Prostate gland (tissue), 2 donors: ENCODE measurements around the gene PGPEP1.

ENCODE experiments used
- POLR2AphosphoS5 ChIP-seq: sonication (generic); formaldehyde crosslinking; IDR thresholded peaks from one replicate; pipeline ENCODE4 v1.6.1; 2017; ENCODE audit warnings: antibody characterized with exemption
- TF ChIP-seq, protein P1 (sequence below), 4 experiments: fragments of 200-600 bp in 2 of 4; fragments of 450-650 bp in 2 of 4; sonication (generic) in 2 of 4; IDR thresholded peaks; 1 replicate in 3 of 4; 2 replicates in 1 of 4; pipeline ENCODE4 v1.5.1; 2016 to 2019; ENCODE audit warnings: antibody characterized with exemption in 4 of 4, mild to moderate bottlenecking in 2 of 4, moderate library complexity in 2 of 4

DNA sequence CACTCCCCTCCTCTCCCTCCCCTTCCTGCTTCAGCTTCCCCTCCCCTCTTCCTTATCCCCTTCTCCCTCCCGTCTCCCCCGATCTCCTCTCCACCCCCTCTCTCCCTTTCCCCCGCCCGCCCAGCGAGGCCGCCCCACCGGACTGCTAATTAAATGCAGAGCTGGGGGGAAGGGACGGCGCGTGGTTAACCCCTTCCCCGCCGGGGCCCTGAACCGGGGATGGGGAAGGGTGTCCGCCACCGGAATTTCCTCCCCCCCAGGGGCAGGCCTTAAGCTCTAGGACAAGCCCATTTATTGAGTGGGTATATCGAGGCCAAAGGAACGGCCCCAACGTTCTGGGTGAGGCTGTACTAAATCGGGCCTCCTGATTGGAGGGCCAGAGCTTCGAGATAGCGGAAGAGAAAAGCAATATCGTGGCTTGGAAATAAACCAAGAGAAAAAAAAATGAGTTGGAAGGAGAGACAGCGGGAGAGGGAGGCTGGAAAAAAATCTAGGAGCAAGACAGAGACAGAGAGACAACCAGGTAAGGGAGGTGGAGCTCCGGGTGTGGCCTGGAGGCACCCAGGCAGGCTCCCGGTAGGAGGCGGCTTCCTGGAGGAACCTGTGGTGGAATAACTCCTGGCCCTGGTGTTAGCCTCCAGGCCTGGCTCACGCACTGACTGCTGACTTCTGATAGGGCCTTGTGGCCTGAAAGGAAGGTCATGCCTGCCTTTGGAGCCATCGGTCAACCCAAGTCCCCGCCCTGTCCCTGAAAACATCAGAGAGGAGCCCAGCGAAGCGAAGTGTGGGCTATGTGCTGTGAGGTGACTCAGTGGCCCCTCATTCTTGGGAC, 47.4 kb upstream of the PGPEP1 start:
- TF ChIP-seq, protein P1, sequence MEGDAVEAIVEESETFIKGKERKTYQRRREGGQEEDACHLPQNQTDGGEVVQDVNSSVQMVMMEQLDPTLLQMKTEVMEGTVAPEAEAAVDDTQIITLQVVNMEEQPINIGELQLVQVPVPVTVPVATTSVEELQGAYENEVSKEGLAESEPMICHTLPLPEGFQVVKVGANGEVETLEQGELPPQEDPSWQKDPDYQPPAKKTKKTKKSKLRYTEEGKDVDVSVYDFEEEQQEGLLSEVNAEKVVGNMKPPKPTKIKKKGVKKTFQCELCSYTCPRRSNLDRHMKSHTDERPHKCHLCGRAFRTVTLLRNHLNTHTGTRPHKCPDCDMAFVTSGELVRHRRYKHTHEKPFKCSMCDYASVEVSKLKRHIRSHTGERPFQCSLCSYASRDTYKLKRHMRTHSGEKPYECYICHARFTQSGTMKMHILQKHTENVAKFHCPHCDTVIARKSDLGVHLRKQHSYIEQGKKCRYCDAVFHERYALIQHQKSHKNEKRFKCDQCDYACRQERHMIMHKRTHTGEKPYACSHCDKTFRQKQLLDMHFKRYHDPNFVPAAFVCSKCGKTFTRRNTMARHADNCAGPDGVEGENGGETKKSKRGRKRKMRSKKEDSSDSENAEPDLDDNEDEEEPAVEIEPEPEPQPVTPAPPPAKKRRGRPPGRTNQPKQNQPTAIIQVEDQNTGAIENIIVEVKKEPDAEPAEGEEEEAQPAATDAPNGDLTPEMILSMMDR (IDR thresholded peaks at IDR 0.05): no peak
- no peak for TF ChIP-seq POLR2AphosphoS5
